GM12873 (cell line): ENCODE data around the gene PPP1R12B.

Experiments
- TF ChIP-seq, protein P1 (sequence below): IDR thresholded peaks from 2 replicates; pipeline ENCODE4 v1.5.1; 2012; ENCODE audit warnings: low read depth, mild to moderate bottlenecking, moderate library complexity, low read length, control low read depth; ENCODE audit not compliant: insufficient read depth; ENCODE audit errors: missing control alignments

PPP1R12B gene

GRCh38 chr1:202586871-202587270, 238.4 kb downstream of the PPP1R12B start:
- TF ChIP-seq, protein P1, sequence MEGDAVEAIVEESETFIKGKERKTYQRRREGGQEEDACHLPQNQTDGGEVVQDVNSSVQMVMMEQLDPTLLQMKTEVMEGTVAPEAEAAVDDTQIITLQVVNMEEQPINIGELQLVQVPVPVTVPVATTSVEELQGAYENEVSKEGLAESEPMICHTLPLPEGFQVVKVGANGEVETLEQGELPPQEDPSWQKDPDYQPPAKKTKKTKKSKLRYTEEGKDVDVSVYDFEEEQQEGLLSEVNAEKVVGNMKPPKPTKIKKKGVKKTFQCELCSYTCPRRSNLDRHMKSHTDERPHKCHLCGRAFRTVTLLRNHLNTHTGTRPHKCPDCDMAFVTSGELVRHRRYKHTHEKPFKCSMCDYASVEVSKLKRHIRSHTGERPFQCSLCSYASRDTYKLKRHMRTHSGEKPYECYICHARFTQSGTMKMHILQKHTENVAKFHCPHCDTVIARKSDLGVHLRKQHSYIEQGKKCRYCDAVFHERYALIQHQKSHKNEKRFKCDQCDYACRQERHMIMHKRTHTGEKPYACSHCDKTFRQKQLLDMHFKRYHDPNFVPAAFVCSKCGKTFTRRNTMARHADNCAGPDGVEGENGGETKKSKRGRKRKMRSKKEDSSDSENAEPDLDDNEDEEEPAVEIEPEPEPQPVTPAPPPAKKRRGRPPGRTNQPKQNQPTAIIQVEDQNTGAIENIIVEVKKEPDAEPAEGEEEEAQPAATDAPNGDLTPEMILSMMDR: no peak

GRCh38 chr1:202587859-202588485, 239.5 kb downstream of the PPP1R12B start:
- TF ChIP-seq, protein P1: no peak

DNA sequence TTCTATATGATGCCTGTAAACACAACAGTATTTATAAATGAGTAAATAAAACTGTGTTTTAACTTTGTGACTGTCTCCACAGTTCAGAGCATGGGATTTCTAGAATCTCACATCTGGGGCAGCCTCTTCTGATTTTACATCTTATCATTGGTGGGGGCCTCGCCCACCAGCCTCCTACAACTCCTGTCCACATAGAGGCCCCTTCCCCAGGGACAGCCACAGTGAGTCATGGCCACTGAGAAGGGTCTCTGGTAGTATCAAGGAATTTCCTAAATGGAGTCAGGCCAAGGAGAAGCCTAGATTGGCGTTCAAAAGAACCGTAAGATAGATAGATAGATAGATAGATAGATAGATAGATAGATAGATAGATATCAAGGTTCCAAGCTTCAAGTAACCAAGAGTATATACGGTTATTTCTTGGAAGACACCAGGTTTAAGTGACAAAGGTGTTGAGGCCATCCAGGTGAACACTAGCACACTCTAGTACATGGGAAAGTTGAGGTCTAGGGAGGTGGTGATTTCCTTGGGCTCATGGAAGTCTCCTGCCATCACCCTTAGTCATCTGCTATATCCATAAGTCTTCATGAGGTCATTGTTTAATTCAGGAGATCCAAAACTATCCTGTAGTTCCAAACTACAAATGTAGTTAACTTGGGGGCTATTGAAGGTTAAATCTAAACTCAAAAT, 240.1 kb downstream of the PPP1R12B start:
- TF ChIP-seq, protein P1: no peak

GRCh38 chr1:202589190-202589930, 240.9 kb downstream of the PPP1R12B start:
- TF ChIP-seq, protein P1: no peak

- TF ChIP-seq, protein P1: no peak
Observed at GRCh38 chr1:202590126-202590525, 241.6 kb downstream of the PPP1R12B start.

- TF ChIP-seq, protein P1: no peak
Observed at GRCh38 chr1:202590975-202591411, 242.5 kb downstream of the PPP1R12B start.

- TF ChIP-seq, protein P1: no peak
Observed at GRCh38 chr1:202591515-202591914, 243.0 kb downstream of the PPP1R12B start.
